Adrenal gland (tissue), 5 donors: ENCODE results near the gene LOXL1.

ENCODE experiments used
- CTCF ChIP-seq, 6 experiments: fragments of 450-650 bp in 4 of 6; fragments of 200-600 bp in 2 of 6; sonication (generic) in 1 of 6; IDR thresholded peaks; 1 replicate in 5 of 6; 2 replicates in 1 of 6; pipeline versions ENCODE4 v1.5.1 to v1.8.0; 2016 to 2021; ENCODE audit warnings: antibody characterized with exemption in 6 of 6, mild to moderate bottlenecking in 2 of 6, moderate library complexity in 1 of 6
- POLR2A ChIP-seq, 2 donors: fragments of 450-650 bp; IDR thresholded peaks; one replicate each; pipeline ENCODE4 v1.6.1; 2017; ENCODE audit warnings: antibody characterized with exemption in 2 of 2, mild to moderate bottlenecking in 2 of 2, moderate library complexity in 1 of 2
- donor health status: DM: no; HTN: no; CAD: no.

GRCh38 chr15:73888224-73889041 lies 37.8 kb upstream of the LOXL1 start:
- TF ChIP-seq CTCF (IDR thresholded peaks at IDR 0.05) (no peak), POLR2A (IDR thresholded peaks at IDR 0.05) (no peak)
